C4-2B (cell line): Measurements from ENCODE around the gene RMI2.

Source experiments
- CTCF ChIP-seq: fragments of 450-650 bp; conservative IDR thresholded peaks from 2 replicates; pipeline ENCODE4 v1.5.1; 2017; ENCODE audit warnings: mild to moderate bottlenecking
- ZFX ChIP-seq: fragments of 450-650 bp; IDR thresholded peaks from 2 replicates; pipeline ENCODE4 v1.6.1; 2017

GRCh38 chr16:11333702-11334101 lies 11.6 kb upstream of the RMI2 start:
- TF ChIP-seq CTCF (no peak), ZFX (no peak)
